ELR (cell line): ENCODE measurements around the gene NCAPD2.

Source experiments
- DNase-seq: peaks from one replicate; pipeline ENCODE4 v3.0.0-alpha.2; 2015; ENCODE audit warnings: low read depth

Gene NCAPD2

DNA sequence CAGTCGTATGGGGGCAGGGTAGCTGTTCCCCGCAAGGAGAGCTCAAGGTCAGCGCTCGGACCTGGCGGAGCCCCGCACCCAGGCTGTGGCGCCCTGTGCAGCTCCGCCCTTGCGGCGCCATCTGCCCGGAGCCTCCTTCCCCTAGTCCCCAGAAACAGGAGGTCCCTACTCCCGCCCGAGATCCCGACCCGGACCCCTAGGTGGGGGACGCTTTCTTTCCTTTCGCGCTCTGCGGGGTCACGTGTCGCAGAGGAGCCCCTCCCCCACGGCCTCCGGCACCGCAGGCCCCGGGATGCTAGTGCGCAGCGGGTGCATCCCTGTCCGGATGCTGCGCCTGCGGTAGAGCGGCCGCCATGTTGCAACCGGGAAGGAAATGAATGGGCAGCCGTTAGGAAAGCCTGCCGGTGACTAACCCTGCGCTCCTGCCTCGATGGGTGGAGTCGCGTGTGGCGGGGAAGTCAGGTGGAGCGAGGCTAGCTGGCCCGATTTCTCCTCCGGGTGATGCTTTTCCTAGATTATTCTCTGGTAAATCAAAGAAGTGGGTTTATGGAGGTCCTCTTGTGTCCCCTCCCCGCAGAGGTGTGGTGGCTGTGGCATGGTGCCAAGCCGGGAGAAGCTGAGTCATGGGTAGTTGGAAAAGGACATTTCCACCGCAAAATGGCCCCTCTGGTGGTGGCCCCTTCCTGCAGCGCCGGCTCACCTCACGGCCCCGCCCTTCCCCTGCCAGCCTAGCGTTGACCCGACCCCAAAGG lies 41.2 kb downstream of the NCAPD2 start:
- DNase-seq: peak; percentile 85

DNA sequence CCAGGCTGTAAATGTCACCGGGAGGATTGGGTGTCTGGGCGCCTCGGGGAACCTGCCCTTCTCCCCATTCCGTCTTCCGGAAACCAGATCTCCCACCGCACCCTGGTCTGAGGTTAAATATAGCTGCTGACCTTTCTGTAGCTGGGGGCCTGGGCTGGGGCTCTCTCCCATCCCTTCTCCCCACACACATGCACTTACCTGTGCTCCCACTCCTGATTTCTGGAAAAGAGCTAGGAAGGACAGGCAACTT lies 41.7 kb downstream of the NCAPD2 start:
- DNase-seq: no peak

DNA sequence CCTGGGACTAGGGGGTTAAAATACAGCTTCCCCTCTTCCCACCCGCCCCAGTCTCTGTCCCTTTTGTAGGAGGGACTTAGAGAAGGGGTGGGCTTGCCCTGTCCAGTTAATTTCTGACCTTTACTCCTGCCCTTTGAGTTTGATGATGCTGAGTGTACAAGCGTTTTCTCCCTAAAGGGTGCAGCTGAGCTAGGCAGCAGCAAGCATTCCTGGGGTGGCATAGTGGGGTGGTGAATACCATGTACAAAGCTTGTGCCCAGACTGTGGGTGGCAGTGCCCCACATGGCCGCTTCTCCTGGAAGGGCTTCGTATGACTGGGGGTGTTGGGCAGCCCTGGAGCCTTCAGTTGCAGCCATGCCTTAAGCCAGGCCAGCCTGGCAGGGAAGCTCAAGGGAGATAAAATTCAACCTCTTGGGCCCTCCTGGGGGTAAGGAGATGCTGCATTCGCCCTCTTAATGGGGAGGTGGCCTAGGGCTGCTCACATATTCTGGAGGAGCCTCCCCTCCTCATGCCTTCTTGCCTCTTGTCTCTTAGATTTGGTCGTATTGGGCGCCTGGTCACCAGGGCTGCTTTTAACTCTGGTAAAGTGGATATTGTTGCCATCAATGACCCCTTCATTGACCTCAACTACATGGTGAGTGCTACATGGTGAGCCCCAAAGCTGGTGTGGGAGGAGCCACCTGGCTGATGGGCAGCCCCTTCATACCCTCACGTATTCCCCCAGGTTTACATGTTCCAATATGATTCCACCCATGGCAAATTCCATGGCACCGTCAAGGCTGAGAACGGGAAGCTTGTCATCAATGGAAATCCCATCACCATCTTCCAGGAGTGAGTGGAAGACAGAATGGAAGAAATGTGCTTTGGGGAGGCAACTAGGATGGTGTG lies 42.3 kb downstream of the NCAPD2 start:
- DNase-seq: peak; percentile 24

DNA sequence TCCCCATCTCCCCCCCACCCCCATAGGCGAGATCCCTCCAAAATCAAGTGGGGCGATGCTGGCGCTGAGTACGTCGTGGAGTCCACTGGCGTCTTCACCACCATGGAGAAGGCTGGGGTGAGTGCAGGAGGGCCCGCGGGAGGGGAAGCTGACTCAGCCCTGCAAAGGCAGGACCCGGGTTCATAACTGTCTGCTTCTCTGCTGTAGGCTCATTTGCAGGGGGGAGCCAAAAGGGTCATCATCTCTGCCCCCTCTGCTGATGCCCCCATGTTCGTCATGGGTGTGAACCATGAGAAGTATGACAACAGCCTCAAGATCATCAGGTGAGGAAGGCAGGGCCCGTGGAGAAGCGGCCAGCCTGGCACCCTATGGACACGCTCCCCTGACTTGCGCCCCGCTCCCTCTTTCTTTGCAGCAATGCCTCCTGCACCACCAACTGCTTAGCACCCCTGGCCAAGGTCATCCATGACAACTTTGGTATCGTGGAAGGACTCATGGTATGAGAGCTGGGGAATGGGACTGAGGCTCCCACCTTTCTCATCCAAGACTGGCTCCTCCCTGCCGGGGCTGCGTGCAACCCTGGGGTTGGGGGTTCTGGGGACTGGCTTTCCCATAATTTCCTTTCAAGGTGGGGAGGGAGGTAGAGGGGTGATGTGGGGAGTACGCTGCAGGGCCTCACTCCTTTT lies 43.1 kb downstream of the NCAPD2 start:
- DNase-seq: peak; percentile 53

DNA sequence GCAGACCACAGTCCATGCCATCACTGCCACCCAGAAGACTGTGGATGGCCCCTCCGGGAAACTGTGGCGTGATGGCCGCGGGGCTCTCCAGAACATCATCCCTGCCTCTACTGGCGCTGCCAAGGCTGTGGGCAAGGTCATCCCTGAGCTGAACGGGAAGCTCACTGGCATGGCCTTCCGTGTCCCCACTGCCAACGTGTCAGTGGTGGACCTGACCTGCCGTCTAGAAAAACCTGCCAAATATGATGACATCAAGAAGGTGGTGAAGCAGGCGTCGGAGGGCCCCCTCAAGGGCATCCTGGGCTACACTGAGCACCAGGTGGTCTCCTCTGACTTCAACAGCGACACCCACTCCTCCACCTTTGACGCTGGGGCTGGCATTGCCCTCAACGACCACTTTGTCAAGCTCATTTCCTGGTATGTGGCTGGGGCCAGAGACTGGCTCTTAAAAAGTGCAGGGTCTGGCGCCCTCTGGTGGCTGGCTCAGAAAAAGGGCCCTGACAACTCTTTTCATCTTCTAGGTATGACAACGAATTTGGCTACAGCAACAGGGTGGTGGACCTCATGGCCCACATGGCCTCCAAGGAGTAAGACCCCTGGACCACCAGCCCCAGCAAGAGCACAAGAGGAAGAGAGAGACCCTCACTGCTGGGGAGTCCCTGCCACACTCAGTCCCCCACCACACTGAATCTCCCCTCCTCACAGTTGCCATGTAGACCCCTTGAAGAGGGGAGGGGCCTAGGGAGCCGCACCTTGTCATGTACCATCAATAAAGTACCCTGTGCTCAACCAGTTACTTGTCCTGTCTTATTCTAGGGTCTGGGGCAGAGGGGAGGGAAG lies 43.9 kb downstream of the NCAPD2 start:
- peak; percentile 91 for DNase-seq

DNA sequence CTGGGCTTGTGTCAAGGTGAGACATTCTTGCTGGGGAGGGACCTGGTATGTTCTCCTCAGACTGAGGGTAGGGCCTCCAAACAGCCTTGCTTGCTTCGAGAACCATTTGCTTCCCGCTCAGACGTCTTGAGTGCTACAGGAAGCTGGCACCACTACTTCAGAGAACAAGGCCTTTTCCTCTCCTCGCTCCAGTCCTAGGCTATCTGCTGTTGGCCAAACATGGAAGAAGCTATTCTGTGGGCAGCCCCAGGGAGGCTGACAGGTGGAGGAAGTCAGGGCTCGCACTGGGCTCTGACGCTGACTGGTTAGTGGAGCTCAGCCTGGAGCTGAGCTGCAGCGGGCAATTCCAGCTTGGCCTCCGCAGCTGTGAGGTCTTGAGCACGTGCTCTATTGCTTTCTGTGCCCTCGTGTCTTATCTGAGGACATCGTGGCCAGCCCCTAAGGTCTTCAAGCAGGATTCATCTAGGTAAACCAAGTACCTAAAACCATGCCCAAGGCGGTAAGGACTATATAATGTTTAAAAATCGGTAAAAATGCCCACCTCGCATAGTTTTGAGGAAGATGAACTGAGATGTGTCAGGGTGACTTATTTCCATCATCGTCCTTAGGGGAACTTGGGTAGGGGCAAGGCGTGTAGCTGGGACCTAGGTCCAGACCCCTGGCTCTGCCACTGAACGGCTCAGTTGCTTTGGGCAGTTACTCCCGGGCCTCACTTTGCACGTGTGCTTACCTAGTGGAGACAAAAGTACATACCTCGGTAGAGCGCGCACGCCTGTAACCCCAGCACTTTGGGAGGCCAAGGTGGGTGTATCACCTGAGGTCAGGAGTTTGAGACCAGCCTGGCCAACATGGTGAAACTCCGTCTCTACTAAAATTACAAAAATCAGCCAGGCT lies 44.8 kb downstream of the NCAPD2 start:
- DNase-seq: peak; percentile 72

DNA sequence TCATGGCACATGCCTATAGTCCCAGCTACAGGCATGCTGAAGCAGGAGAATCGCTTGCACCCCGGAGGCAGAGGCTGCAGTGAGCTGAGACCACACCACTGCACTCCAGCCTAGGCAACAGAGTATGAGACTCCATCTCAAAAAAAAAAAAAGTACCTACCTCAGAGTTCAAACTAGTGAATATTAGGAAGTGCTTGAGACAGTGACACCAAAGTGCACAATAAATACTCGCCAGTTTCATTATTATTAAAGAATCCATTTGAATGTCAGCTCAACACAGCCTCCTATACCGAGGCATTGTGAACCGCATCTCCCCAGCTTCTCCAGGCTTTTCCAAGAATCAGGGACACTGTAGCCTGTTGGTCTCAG lies 45.4 kb downstream of the NCAPD2 start:
- DNase-seq: peak; percentile 48

DNA sequence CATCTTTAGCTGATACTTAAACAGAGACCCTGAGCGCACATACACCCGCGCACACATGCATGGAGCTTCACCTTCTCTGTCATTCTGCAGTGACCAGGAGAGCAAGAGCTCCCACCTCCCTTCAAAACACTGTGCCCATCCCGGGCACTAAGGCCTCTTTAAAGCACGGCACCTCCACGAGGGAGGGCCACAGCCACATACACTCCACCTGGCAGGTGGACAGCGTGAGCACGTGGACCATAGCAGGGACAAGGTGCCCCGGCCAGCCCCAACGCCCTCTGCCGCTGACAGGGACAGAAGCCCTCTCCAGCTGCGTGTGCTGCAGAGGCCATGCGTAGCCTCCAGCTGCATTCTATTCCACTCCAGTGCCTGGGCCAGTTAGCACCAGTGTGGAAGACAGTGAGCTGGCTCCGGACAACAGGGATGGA lies 45.8 kb downstream of the NCAPD2 start:
- peak; percentile 17 for DNase-seq

DNA sequence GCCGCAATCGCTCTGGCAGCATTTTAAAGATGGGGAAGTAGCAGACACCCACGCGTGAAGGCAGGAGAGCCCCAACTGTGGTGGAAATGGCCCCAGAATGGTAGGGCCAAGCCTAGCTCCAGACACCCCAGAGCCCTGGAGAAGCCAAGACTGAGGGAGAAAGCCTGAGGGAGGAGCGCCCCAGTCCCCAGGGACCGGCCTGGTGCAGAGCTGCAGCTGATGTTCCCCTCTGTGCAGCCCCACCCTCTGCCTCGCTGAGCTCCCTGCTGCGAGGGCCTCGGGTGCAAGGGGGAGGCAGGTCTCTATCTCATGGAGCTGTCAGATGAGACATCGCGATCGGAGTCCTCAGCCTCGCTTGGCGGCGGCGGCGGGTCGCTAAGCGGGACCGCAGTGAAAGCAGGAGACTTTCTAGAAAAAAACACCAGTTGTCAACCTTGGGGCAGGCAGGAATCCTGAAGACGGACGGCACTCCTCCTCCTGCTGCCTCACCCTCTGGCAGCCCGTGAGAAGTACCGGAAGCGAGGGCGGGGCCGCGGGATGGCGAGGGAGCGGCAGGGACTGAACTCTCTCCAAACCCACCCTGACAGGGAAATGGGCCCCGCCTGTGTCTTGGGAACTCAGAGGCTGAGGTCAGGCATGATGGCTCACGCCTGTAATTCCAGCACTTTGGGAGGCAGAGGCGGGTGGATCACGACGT lies 46.4 kb downstream of the NCAPD2 start:
- peak; percentile 98 for DNase-seq

DNA sequence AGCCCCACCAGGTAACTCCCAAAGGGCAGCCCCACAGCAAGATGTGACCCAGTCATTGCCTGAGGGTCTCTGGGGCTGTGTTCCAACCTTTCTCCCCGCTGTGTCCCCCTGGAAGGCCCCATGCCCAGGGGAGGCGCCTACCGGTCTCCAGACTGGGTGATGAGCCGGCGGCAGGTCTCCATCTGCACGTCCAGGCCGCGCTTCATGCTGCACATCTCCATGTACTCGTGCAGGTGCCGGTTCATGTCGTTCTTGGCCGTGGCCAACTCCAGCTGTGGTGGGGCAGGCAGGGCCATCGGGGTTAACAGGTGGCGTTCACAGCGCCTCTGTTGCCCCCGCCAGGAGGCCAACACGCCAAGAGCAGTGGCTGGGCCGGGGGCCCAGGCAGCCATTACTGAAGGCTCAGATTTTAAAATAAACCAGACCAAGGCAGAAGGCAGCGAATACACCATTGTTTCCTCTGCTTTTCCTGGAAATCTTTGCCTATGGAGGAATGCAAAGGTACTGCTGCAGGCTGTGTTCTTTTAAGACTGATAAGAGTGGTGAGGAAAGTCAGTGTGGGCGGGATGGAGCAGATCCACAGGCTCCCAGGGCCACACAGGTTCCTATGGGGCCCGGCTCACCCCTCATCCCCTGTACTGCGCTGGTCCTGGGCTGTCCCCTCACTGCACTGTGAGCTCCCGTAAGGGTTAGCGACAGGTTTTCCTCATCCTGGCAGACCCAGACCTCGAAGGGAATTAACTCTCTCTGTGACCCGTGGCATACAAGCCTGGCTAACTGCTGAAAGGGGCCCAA lies 47.7 kb downstream of the NCAPD2 start:
- no peak for DNase-seq

DNA sequence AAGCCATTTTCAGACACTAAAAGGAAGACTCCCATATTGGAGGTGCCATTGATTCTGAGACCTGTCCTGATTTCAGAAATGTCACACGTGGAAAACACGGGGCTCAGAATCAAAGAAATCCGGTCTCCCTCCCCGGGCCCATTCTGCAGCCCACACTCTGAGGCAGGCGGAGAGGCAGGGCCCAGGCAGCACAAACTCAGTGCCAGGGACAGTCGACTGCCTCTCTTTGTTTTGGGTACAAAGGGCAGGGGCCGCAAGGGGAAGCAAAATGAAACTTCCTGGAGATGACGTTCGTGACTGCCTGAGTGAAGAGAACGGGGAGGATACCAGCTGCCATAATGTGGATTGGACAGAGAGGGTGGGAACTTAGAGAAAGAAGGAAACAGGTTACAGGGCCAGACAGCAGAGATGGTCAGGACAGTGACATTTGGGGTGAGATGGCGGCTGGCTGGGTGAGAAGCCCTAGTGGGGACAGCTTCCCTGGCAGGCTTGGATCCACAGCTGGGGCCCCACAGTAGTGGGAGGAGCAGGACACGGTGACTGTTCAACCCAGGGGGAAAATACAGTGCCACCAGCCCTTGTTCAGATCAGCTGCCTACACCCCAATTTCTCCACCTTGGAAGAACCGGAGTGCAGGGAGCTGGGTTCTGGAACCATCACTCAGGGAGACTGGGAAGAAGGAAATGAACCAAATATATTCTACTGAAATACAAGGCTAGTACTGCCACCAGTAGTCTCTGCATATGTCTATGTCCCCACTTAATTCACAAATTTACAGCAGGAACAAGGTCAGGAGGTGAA lies 48.5 kb downstream of the NCAPD2 start:
- DNase-seq: no peak

DNA sequence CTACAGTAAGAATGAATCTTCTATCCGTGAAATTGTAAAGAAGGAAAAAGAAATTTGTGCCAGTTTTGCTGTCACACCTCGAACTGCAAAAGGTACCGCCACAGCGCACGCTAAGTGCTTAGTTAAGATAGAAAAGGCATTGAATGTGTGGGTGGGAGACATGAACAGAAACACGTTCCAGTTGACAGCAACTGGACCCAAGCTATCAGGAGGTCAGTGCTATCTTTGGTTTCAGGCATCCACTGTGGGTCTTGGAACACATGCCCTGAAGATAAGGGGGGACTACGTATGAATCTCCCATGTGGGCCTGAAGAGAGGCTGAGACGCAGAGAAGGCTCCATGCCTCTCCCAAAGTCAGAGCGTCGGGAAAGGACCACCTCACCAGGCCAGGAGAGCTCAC lies 52.1 kb downstream of the NCAPD2 start:
- DNase-seq: no peak

DNA sequence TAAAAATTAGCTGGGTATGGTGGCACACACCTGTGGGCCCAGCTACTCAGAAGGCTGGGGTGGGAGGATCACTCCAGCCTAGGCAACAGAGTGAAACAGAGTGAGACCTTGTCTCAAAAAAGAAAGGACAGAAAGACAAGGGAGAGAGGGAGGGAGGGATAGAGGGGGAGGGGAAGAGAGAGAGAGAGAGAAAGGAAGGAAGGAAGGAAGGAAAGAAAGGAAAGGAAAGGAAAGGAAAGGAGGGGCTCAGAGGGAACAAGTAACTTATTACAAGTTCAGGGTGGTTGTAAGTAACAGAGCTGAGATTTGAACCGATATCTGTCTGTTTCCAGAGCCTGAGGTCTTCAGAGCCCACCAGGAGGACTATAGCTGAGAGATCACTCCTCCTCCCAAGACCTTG lies 53.7 kb downstream of the NCAPD2 start:
- no peak for DNase-seq

DNA sequence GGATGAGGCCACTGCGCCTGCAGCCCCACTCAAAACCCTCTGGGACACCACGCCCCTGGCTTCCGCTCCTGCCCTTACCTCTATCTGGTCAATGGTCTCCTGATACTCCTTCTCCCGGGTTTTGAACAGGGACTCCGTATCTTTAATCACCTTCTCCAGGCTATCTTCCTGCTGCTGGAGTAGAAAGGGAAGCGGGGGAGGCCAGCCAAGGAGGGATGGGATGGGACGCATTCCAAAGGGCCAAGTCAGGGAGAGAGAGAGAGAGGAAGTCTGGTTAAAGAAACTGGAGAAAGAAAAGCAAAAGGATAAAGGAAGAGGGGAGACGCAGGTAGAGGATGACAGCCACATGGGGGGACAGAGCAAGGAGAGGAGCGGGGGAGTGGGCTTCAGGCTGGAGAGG lies 54.1 kb downstream of the NCAPD2 start:
- peak; percentile 93 for DNase-seq

DNA sequence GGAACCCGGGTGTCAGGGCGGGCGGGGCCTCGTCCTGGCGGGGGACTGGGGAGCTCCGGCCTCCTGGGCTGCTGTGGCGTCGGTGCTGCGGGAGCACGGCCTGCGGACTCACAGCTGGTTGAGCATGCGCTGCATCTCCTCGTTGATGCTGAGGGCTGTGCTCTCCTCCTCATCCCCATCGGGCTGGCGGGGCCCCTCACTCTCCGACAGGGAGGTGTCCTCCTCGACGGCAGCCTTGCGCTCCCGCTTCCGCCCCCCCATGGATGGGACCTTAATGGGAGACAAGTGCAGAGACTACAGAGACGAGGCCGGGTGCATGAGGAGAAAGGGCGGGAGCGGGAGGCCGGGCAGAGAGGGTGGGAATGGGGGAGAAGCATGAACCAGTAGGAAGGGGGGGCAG lies 54.7 kb downstream of the NCAPD2 start:
- no peak for DNase-seq

DNA sequence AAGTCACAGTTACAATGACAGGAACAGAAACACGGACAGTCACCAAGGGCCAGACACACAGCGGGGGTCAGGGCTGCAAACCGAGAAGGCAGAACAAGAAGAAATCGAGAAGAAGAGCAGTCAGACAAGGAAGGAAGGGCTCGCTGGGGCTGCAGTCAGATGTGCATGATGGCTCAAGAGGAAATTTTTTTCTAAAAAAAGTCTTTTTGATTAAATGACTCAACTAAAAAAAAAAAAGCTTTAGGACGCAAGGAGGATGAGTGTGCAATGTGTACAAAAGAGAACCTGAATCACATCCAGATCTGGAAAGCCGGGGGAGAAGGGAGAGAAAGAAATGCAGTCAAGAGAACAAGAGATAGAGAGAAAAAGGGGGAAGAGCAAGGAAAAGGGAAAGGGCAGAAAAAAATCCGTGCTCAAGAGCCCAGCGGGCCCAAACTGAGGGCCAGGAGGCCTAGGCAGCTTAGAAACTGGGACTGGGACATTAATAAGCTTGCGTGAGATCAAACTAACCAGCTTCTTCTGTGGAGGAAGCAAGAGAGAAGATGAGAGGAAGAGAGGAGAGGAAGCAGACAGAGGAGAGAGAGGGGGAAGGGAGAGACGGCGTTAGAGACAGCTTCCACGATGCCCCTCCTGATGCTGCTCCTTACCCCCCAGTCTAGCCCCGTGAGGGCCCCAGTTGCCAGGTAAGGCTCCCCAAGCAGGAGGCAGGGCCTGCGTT lies 55.2 kb downstream of the NCAPD2 start:
- DNase-seq: peak; percentile 95

DNA sequence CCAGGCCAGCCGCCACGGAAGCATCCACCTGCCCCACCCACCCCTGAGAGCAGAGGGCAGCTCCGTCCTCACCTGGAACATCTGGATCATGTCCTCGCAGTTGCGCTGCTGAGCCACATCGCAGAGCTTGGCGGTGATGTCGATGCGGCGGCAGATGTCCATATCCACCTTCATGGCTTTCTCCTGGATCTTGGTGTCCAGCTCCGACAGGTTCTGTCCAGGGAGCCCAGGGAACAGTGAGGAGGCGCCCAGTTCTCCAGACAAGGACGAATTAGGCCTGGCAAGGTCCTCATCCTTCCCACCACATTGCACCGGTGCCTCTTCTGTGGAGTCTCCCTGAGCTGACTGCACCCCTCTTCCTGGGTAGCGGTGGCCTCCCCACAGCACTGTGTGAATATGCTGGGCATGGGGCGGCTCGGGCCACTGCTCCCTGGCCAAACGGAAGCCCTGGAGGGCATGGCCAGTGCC lies 55.8 kb downstream of the NCAPD2 start:
- no peak for DNase-seq
